Progenitor cell of endocrine pancreas (in vitro differentiated cells): ENCODE results near the gene GRK5. TPM values are rescaled to one million over a fixed set of nuclear protein-coding genes. Genes with fewer than 3 reads are reported as not detected.

ENCODE experiments used
- DNase-seq: peaks from one replicate; pipeline ENCODE4 v3.0.0; 2021; ENCODE audit warnings: low spot score; ENCODE audit not compliant: unreplicated experiment
- H3K27ac Mint-ChIP-seq: 2 replicates; pipeline ENCODE4 v1.8.0; 2021; ENCODE audit warnings: mild to moderate bottlenecking, moderate library complexity, mixed read lengths
- H3K27me3 Mint-ChIP-seq: 2 replicates; pipeline ENCODE4 v1.8.0; 2021; ENCODE audit warnings: mixed read lengths
- H3K36me3 Mint-ChIP-seq: 2 replicates; pipeline ENCODE4 v1.8.0; 2022; ENCODE audit warnings: mixed read lengths; ENCODE audit not compliant: insufficient read depth
- H3K4me1 Mint-ChIP-seq: 2 replicates; pipeline ENCODE4 v1.8.0; 2021; ENCODE audit warnings: low read depth, mixed read lengths
- H3K4me3 Mint-ChIP-seq: 2 replicates; pipeline ENCODE4 v1.8.0; 2021; ENCODE audit warnings: low read depth, mild to moderate bottlenecking, moderate library complexity, mixed read lengths
- H3K9me3 Mint-ChIP-seq: 2 replicates; pipeline ENCODE4 v1.8.0; 2021; ENCODE audit warnings: low read depth, mixed read lengths
- total RNA-seq: library from RNA; stranded (reverse); gene quantifications from 2 replicates; pipeline ENCODE4 v1.2.1, GENCODE V29; 2021
- TF ChIP-seq, protein P1 (sequence below): fragments of 200-600 bp; sonication (generic); IDR thresholded peaks from one replicate; pipeline ENCODE4 v1.5.0; 2021; ENCODE audit warnings: antibody characterized with exemption, mild to moderate bottlenecking; ENCODE audit not compliant: unreplicated experiment

GRK5 gene
- total RNA-seq, 1 donor from 2014 or later: 21.6 TPM

- no peak overlapping the region for H3K27ac Mint-ChIP-seq
- H3K36me3 Mint-ChIP-seq: peaks cover 6% of the 10 kb centered on the region
- TF ChIP-seq, protein P1, sequence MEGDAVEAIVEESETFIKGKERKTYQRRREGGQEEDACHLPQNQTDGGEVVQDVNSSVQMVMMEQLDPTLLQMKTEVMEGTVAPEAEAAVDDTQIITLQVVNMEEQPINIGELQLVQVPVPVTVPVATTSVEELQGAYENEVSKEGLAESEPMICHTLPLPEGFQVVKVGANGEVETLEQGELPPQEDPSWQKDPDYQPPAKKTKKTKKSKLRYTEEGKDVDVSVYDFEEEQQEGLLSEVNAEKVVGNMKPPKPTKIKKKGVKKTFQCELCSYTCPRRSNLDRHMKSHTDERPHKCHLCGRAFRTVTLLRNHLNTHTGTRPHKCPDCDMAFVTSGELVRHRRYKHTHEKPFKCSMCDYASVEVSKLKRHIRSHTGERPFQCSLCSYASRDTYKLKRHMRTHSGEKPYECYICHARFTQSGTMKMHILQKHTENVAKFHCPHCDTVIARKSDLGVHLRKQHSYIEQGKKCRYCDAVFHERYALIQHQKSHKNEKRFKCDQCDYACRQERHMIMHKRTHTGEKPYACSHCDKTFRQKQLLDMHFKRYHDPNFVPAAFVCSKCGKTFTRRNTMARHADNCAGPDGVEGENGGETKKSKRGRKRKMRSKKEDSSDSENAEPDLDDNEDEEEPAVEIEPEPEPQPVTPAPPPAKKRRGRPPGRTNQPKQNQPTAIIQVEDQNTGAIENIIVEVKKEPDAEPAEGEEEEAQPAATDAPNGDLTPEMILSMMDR: no peak
- H3K4me3 Mint-ChIP-seq: no peak overlapping the region
- H3K4me1 Mint-ChIP-seq: peaks cover 9% of the 10 kb centered on the region
- no peaks in the 10 kb centered on the region for H3K27me3 Mint-ChIP-seq
- no peaks in the 10 kb centered on the region for H3K9me3 Mint-ChIP-seq
- DNase-seq: no peak
Observed at GRCh38 chr10:119378737-119379067, 171.3 kb downstream of the GRK5 start.

DNA sequence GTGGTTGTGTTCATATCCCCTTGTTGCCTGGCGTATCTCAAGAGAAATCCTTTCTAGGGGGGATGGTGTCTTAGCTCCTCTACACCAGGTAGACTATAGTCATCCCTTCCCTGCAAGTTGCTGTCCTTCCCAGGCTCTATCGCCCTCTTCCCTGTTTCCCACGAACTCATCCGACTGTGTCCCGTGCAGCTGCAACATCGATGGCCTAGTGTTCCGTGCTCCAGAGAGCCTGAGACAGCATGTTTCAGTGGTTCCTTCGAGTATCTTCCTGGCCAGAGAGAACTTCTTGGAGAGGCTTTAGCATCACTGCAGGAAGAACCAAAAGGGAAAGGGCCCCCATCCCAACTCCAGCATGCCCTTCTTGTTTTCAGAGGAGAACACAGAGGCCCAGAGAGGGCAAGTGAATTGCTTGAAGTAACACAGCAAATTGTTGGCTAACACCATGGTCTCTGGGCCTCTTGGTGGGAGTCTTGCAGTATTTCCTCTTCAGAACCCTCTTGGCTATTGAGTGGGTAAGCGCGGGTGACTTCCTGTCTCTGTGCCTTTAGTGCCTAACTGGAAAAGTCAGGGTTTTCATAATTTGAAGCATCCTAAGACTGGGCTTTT lies 172.2 kb downstream of the GRK5 start:
- no peak overlapping the region for H3K27ac Mint-ChIP-seq
- no peaks in the 10 kb centered on the region for H3K9me3 Mint-ChIP-seq

GRCh38 chr10:119383174-119383856 lies 175.9 kb downstream of the GRK5 start:
- TF ChIP-seq, protein P1: no peak
- no peaks in the 10 kb centered on the region for H3K4me1 Mint-ChIP-seq
- peaks cover 15% of the 10 kb centered on the region for H3K36me3 Mint-ChIP-seq
- H3K9me3 Mint-ChIP-seq: peaks cover 3% of the 10 kb centered on the region
- no peak overlapping the region for H3K4me3 Mint-ChIP-seq
- H3K27ac Mint-ChIP-seq: no peak overlapping the region
- no peaks in the 10 kb centered on the region for H3K27me3 Mint-ChIP-seq
- DNase-seq: no peak

More for the DNA sequence above, 172.2 kb downstream of the GRK5 start:
- H3K4me1 Mint-ChIP-seq: peaks cover 9% of the 10 kb centered on the region
- no peak for DNase-seq
- H3K27me3 Mint-ChIP-seq: no peaks in the 10 kb centered on the region
- TF ChIP-seq, protein P1: no peak
- peaks cover 6% of the 10 kb centered on the region for H3K36me3 Mint-ChIP-seq
- no peak overlapping the region for H3K4me3 Mint-ChIP-seq

GRCh38 chr10:119384127-119384526 lies 176.8 kb downstream of the GRK5 start:
- TF ChIP-seq, protein P1: no peak
- H3K27me3 Mint-ChIP-seq: no peaks in the 10 kb centered on the region
- peaks cover 15% of the 10 kb centered on the region for H3K36me3 Mint-ChIP-seq
- DNase-seq: no peak
- H3K4me3 Mint-ChIP-seq: no peak overlapping the region
- no peak overlapping the region for H3K27ac Mint-ChIP-seq
- H3K9me3 Mint-ChIP-seq: peaks cover 3% of the 10 kb centered on the region
- no peaks in the 10 kb centered on the region for H3K4me1 Mint-ChIP-seq

DNA sequence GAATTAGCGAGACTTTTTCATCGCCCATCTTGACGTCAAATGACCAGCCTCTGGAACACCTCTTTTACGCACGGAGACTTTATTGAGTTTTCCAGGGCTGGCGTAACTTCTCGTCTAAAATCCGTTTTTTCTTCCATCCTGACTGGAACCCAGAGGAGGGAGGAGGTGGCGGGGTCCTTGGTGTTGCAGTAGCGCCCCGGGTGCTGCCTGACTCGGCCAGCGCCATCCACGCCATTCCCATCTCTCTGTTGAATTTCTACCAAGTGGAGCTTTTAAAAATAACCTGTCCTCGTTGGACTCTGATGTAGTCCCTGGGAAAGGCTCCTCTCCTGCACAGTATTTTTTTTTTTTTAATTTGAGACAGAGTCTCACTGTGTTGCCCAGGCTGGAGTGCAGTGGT lies 179.3 kb downstream of the GRK5 start:
- Mint-ChIP-seq H3K9me3 (peaks cover 3% of the 10 kb centered on the region), H3K4me3 (no peak overlapping the region), H3K27ac (no peak overlapping the region), H3K36me3 (peaks cover 15% of the 10 kb centered on the region), H3K4me1 (no peaks in the 10 kb centered on the region), H3K27me3 (no peaks in the 10 kb centered on the region)
- no peak for DNase-seq
- TF ChIP-seq, protein P1: no peak
